ENCODE data around the gene IQCH. TPM values are rescaled to one million over a fixed set of nuclear protein-coding genes. Genes with fewer than 3 reads are reported as not detected.

Gene IQCH
- polyA plus RNA-seq, 1 donor: 0.97 TPM

DNA sequence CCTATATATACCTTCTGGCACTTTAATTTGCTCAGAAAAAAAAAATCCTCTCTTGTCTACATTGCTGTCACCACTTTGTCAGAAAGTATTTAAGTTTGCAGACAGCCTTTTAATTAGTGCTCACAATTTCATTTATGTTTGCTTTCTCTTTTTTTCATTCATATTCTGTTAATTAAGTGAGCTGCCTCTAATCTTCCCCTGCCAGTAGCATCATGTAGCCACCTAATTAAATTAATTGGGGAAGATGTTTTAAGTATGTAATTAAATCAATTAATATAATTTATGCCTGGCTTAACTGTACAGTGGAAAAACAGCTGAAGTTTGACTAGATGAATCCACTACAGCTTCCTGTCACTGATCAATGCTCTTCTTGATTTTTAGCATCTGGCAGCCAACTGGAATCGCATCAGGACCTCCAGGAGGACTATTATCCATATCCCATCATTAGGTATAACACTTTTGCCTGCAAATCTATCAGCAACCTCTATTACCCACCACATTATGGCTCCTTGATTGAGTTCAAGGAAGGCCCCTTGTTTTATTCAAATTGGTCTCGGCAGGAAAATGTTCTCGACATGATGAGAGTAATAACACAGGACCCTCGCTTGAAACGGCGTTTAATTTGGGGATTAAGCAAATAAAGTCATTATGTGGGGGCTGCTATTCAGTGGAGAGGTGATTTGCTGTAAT, 118.5 kb downstream of the IQCH start:
- Histone ChIP-seq H3K9me3 (ENCODE audit: control insufficient read depth, low read depth, low read length) (no peaks in the 10 kb centered on the region), H3K27me3 (ENCODE audit: control insufficient read depth, insufficient read depth, low read length) (no peaks in the 10 kb centered on the region)
- no peak for DNase-seq

DNA sequence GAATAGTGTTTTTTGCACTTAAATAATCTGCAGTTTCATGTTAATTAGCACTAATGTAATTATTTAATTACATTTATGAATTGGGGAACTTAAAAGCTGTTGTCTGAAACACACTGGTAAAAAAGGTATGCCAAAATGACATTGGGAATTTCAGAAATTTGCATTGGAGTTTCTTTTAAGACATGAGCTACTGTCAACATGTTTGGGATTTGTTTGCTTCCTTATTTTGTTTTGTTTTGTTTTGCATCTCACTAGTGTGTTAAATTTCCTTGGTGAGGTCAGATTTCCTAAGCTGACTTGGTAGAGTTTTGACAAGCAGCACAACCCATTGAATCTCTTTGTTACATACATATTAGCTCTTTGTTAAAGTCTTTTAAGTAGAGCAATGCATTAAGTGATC, 119.4 kb downstream of the IQCH start:
- H3K36me3 ChIP-seq (ENCODE audit: control insufficient read depth, insufficient read depth, low read length): no peaks in the 10 kb centered on the region
- H3K4me1 ChIP-seq (ENCODE audit: control insufficient read depth, insufficient read depth, low read length): no peaks in the 10 kb centered on the region
- no peak overlapping the region for H3K4me3 ChIP-seq (ENCODE audit: low read length)
- H3K27me3 ChIP-seq (ENCODE audit: control insufficient read depth, insufficient read depth, low read length): no peaks in the 10 kb centered on the region
- H3K27ac ChIP-seq (ENCODE audit: low read length): no peak overlapping the region
- H3K9me3 ChIP-seq (ENCODE audit: control insufficient read depth, low read depth, low read length): no peaks in the 10 kb centered on the region
- no peak for DNase-seq

More for the DNA sequence above, 118.5 kb downstream of the IQCH start:
- Histone ChIP-seq H3K27ac (ENCODE audit: low read length) (no peak overlapping the region), H3K4me3 (ENCODE audit: low read length) (no peak overlapping the region), H3K36me3 (ENCODE audit: control insufficient read depth, insufficient read depth, low read length) (no peaks in the 10 kb centered on the region), H3K4me1 (ENCODE audit: control insufficient read depth, insufficient read depth, low read length) (no peaks in the 10 kb centered on the region)
- WGBS (ENCODE audit: insufficient coverage, low lambda C conversion rate): no CpG with 5 or more reads among the region's 6 CpGs

DNA sequence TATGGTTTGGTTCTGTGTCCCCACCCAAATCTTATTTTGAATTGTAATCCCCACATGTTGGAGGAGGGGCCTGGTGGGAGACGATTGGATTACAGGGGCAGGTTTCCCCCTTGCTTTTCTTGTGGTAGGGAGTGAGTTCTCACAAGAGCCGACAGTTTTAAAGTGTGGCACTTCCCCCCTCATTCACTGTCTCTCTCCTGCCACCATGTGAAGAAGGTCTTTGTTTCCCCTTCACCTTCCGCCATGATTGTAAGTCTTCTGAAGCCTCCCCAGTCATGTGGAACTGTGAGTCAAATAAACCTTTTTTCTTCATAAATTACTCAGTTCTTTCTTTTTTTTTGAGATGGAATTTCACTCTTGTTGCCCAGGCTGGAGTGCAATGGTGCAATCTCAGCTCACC, 124.9 kb downstream of the IQCH start:
- no peaks in the 10 kb centered on the region for H3K4me1 ChIP-seq (ENCODE audit: control insufficient read depth, insufficient read depth, low read length)
- no peaks in the 10 kb centered on the region for H3K36me3 ChIP-seq (ENCODE audit: control insufficient read depth, insufficient read depth, low read length)
- no peak for DNase-seq
- 90% methylated on average over 2 of the region's 3 CpGs for WGBS (ENCODE audit: insufficient coverage, low lambda C conversion rate)
- no peak overlapping the region for H3K4me3 ChIP-seq (ENCODE audit: low read length)
- H3K27ac ChIP-seq (ENCODE audit: low read length): no peak overlapping the region
- H3K9me3 ChIP-seq (ENCODE audit: control insufficient read depth, low read depth, low read length): no peaks in the 10 kb centered on the region
- H3K27me3 ChIP-seq (ENCODE audit: control insufficient read depth, insufficient read depth, low read length): no peaks in the 10 kb centered on the region

DNA sequence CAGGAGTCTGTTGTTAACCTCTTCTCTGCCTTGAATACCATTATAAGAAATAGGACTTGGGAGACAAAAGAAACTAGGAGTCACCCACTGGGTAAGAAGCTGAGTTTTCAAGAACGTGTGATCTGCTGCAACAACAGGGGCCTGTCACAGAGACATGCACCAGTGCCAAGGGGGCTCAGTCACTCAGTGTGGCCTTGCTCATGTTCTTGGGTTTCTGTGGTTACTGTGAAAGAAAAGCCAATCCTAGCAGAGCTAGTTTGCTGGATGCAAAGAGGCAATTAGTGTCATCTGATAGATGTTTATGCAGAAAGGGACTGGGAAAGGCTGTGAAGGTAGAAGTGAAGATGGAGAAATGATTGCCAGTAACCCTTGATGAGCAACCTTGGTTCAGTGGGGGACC, 126.3 kb downstream of the IQCH start:
- DNase-seq: no peak
- WGBS (ENCODE audit: insufficient coverage, low lambda C conversion rate): no CpG with 5 or more reads among the region's 1 CpG
- Histone ChIP-seq H3K4me3 (ENCODE audit: low read length) (no peak overlapping the region), H3K36me3 (ENCODE audit: control insufficient read depth, insufficient read depth, low read length) (no peaks in the 10 kb centered on the region), H3K4me1 (ENCODE audit: control insufficient read depth, insufficient read depth, low read length) (no peaks in the 10 kb centered on the region), H3K27ac (ENCODE audit: low read length) (no peak overlapping the region), H3K27me3 (ENCODE audit: control insufficient read depth, insufficient read depth, low read length) (peaks cover 2% of the 10 kb centered on the region), H3K9me3 (ENCODE audit: control insufficient read depth, low read depth, low read length) (no peaks in the 10 kb centered on the region)

DNA sequence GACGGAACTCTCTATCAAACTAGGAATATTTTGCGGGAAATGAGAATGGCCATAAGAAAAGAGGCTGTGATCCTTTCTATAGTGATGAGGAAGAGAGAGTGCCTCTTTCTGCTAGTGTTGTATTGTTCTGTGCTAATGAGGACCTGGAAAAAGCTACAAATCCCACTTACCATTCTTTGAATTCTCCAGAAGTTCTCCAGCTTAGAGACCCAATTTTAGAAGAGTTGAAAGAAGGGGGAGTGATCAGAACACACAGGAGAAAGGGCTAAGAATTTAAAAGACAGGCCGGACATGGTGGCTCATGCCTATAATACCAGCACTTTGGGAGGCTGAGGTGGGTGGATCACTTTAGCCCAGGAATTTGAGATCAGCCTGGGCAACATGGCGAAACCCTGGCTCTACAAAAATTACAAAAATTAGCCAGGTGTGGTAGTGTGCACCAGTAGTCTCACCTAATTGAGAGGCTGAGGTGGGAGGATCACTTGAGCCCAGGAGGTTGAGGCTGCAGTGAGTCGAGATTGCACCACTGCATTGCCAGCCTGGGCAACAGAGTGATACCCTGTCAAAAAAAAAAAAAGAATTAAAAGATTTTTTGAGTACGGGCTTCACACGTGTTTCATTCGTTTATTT, 126.9 kb downstream of the IQCH start:
- H3K9me3 ChIP-seq (ENCODE audit: control insufficient read depth, low read depth, low read length): no peaks in the 10 kb centered on the region
- H3K4me1 ChIP-seq (ENCODE audit: control insufficient read depth, insufficient read depth, low read length): no peaks in the 10 kb centered on the region
- no peaks in the 10 kb centered on the region for H3K36me3 ChIP-seq (ENCODE audit: control insufficient read depth, insufficient read depth, low read length)
- H3K27me3 ChIP-seq (ENCODE audit: control insufficient read depth, insufficient read depth, low read length): peaks cover 2% of the 10 kb centered on the region
- no peak overlapping the region for H3K4me3 ChIP-seq (ENCODE audit: low read length)
- 81% methylated on average over 4 of the region's 8 CpGs for WGBS (ENCODE audit: insufficient coverage, low lambda C conversion rate)
- no peak overlapping the region for H3K27ac ChIP-seq (ENCODE audit: low read length)
- DNase-seq: no peak

DNA sequence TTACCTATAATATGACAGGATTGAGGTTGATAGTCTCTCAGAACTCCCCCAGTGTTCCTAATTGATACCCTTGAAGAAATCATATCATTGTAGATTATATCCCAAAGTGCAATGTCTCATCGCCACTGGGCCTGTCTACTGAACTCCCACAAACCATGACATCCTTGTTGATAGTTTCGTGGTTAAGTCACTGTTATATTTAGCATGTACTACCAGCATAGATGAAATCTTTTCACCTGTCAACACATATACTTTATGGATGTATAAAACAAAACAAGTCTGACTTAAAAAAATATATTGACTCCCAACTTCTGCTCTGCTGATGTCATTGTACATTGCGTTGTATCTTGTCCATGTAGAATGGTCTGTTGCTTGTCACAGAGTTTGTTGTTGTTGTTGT, 128.1 kb downstream of the IQCH start:
- Histone ChIP-seq H3K4me3 (ENCODE audit: low read length) (no peak overlapping the region), H3K27ac (ENCODE audit: low read length) (no peak overlapping the region), H3K9me3 (ENCODE audit: control insufficient read depth, low read depth, low read length) (no peaks in the 10 kb centered on the region), H3K36me3 (ENCODE audit: control insufficient read depth, insufficient read depth, low read length) (no peaks in the 10 kb centered on the region), H3K4me1 (ENCODE audit: control insufficient read depth, insufficient read depth, low read length) (no peaks in the 10 kb centered on the region), H3K27me3 (ENCODE audit: control insufficient read depth, insufficient read depth, low read length) (peaks cover 2% of the 10 kb centered on the region)
- no peak for DNase-seq
- 100% methylated on average over 1 of the region's 3 CpGs for WGBS (ENCODE audit: insufficient coverage, low lambda C conversion rate)

DNA sequence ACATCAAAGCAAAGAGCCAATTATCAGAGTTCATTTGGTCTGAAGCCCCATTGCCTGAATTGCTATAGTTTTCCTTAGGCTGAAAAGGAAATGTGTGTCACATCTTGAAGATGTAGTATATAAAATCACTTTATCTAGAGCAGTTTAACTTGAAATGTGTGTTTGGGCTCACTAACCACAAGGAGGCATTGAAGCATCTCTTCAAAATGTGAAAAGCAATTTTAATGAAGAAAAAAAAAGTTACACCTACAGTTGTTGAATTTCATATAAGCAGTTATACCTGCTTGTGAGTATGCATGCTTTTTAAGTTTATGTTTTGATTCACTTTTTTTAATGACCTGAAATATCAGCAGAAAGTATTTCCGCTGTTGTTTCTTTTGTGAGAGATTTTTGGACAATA, 129.3 kb downstream of the IQCH start:
- Histone ChIP-seq H3K4me1 (ENCODE audit: control insufficient read depth, insufficient read depth, low read length) (no peaks in the 10 kb centered on the region), H3K4me3 (ENCODE audit: low read length) (no peak overlapping the region), H3K27me3 (ENCODE audit: control insufficient read depth, insufficient read depth, low read length) (peaks cover 2% of the 10 kb centered on the region), H3K36me3 (ENCODE audit: control insufficient read depth, insufficient read depth, low read length) (no peaks in the 10 kb centered on the region), H3K27ac (ENCODE audit: low read length) (no peak overlapping the region), H3K9me3 (ENCODE audit: control insufficient read depth, low read depth, low read length) (no peaks in the 10 kb centered on the region)
- 100% methylated on average over 1 of the region's 1 CpG for WGBS (ENCODE audit: insufficient coverage, low lambda C conversion rate)
- DNase-seq: no peak

DNA sequence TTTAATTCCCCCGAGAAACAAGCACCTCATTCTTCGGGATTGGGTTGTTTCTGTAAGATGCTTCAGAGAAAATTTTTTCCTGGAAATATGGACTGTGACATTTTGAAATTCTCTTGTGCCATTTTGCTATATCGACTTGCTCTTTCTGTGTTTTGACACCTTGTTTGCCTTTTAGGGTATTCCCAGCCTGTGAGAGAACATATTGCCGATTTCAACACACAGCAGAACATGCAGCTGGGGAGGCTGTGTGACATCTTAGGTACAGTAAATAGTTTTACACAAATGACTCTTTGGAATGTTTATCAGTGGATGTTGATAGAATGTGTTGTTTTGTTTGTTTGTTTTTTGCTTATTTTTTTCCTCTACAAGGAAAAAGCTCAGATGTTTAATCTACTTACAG, 130.2 kb downstream of the IQCH start:
- H3K4me1 ChIP-seq (ENCODE audit: control insufficient read depth, insufficient read depth, low read length): no peaks in the 10 kb centered on the region
- DNase-seq: no peak
- peaks cover 2% of the 10 kb centered on the region for H3K27me3 ChIP-seq (ENCODE audit: control insufficient read depth, insufficient read depth, low read length)

DNA sequence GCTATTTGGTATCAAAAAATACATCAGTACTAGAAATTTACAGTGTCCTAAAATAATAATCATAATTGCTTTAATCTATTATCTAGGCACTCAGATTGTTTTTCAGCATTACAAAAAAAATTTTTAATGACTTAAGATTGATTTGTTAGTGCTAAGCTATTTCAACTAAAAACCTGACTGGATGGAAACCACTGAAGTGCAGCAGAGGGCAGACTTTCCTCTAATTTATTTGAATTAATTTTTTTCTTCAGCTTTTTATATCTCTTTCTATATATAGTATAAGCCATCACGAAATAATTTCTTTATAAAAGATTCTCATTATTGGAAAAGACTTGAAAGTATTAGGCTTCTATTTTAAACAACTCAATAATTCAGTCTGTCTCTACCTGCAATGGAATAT, 131.4 kb downstream of the IQCH start:
- DNase-seq: no peak
- H3K27ac ChIP-seq (ENCODE audit: low read length): no peak overlapping the region
- no peak overlapping the region for H3K4me3 ChIP-seq (ENCODE audit: low read length)
- H3K4me1 ChIP-seq (ENCODE audit: control insufficient read depth, insufficient read depth, low read length): no peaks in the 10 kb centered on the region
- H3K9me3 ChIP-seq (ENCODE audit: control insufficient read depth, low read depth, low read length): no peaks in the 10 kb centered on the region
- WGBS (ENCODE audit: insufficient coverage, low lambda C conversion rate): no CpG with 5 or more reads among the region's 1 CpG
- H3K36me3 ChIP-seq (ENCODE audit: control insufficient read depth, insufficient read depth, low read length): no peaks in the 10 kb centered on the region
- H3K27me3 ChIP-seq (ENCODE audit: control insufficient read depth, insufficient read depth, low read length): peaks cover 2% of the 10 kb centered on the region

More for the DNA sequence above, 130.2 kb downstream of the IQCH start:
- H3K27ac ChIP-seq (ENCODE audit: low read length): no peak overlapping the region
- no peaks in the 10 kb centered on the region for H3K36me3 ChIP-seq (ENCODE audit: control insufficient read depth, insufficient read depth, low read length)
- H3K4me3 ChIP-seq (ENCODE audit: low read length): no peak overlapping the region
- 92% methylated on average over 2 of the region's 4 CpGs for WGBS (ENCODE audit: insufficient coverage, low lambda C conversion rate)
- no peaks in the 10 kb centered on the region for H3K9me3 ChIP-seq (ENCODE audit: control insufficient read depth, low read depth, low read length)

DNA sequence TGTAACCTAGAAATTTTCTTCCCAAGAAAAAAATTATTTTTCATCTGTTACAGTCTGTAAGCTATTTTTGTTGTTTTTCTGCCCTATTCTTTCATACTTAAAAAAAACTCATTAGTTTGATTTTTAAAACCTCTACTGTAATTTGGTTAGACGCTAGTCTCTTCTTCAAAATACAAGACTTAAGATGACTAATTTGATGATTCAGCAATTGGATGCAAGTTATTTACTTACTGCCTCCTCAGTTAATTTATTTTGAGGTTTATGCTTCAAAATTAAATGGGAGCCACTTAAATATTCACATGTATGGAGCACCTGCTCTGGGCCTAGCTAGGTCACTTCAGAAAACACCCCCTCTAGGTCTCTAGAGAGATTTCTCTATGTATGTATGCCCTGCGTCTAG, 132.4 kb downstream of the IQCH start:
- Histone ChIP-seq H3K27ac (ENCODE audit: low read length) (no peak overlapping the region), H3K4me1 (ENCODE audit: control insufficient read depth, insufficient read depth, low read length) (no peaks in the 10 kb centered on the region), H3K9me3 (ENCODE audit: control insufficient read depth, low read depth, low read length) (no peaks in the 10 kb centered on the region), H3K4me3 (ENCODE audit: low read length) (no peak overlapping the region), H3K36me3 (ENCODE audit: control insufficient read depth, insufficient read depth, low read length) (no peaks in the 10 kb centered on the region), H3K27me3 (ENCODE audit: control insufficient read depth, insufficient read depth, low read length) (peaks cover 2% of the 10 kb centered on the region)
- WGBS (ENCODE audit: insufficient coverage, low lambda C conversion rate): no CpG with 5 or more reads among the region's 2 CpGs
- no peak for DNase-seq

DNA sequence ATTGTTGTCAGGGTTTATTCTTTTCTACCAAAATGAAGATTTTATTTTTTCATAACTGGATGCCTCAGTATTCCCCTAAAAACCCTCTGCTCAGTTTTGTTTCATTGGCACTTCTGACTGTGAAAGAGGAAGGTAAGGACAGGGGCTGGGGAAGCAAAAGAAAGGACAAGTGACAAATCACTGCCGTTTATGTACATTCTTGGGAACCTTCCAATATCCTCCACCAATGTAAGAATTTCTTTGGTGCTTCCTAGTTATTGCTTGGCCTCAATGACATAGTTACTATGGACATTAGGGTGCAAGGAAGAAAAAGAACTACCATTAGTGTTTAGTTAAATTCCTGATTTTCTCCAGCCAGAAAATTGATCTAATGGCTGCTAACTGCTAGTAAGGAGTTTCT, 135.4 kb downstream of the IQCH start:
- Histone ChIP-seq H3K4me3 (ENCODE audit: low read length) (no peak overlapping the region), H3K9me3 (ENCODE audit: control insufficient read depth, low read depth, low read length) (no peaks in the 10 kb centered on the region), H3K4me1 (ENCODE audit: control insufficient read depth, insufficient read depth, low read length) (no peaks in the 10 kb centered on the region), H3K36me3 (ENCODE audit: control insufficient read depth, insufficient read depth, low read length) (no peaks in the 10 kb centered on the region), H3K27ac (ENCODE audit: low read length) (no peak overlapping the region), H3K27me3 (ENCODE audit: control insufficient read depth, insufficient read depth, low read length) (no peaks in the 10 kb centered on the region)
- WGBS (ENCODE audit: insufficient coverage, low lambda C conversion rate): 67% methylated on average over 1 of the region's 1 CpG
- DNase-seq: no peak
